ENCODE results near the gene SNAPC5.

- no peak for TF ChIP-seq CTCF (IDR thresholded peaks at IDR 0.05 in 4 of 5, conservative IDR thresholded peaks at IDR 0.05 in 1 of 5)
- TF ChIP-seq POLR2A (IDR thresholded peaks at IDR 0.05), result no peak
Measured at GRCh38 chr15:66505818-66506217, 8.3 kb upstream of the SNAPC5 start.
